8988T (cell line): Measurements from ENCODE around the gene PDE4B.
"Not testable (repeated sequence)": the region's sequence is repeated elsewhere in the genome, so short reads cannot be mapped to it uniquely, and the experiment has no call there.

ENCODE experiments used
- DNase-seq: peaks from one replicate; pipeline ENCODE4 v3.0.0; 2011

Gene PDE4B

DNA sequence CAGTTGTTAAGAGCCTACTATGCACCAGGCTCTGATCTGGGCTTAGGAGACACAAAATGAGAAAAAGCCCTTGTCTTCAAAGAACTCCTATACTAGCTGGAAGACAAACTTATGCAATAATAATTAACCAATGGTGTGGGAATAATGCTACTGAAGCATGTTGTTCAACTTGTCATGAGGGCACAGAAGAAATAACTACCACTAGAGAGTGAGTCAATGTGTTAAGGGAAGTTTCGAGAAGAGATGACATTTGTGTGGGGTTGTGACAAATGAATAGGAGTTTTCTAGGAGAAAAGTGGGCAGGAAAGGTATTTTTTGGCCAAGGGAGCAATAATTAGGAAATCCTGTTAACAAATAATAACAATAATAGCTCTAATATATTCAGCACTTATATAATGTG is 205.0 kb downstream of the PDE4B start:
- DNase-seq: no peak

DNA sequence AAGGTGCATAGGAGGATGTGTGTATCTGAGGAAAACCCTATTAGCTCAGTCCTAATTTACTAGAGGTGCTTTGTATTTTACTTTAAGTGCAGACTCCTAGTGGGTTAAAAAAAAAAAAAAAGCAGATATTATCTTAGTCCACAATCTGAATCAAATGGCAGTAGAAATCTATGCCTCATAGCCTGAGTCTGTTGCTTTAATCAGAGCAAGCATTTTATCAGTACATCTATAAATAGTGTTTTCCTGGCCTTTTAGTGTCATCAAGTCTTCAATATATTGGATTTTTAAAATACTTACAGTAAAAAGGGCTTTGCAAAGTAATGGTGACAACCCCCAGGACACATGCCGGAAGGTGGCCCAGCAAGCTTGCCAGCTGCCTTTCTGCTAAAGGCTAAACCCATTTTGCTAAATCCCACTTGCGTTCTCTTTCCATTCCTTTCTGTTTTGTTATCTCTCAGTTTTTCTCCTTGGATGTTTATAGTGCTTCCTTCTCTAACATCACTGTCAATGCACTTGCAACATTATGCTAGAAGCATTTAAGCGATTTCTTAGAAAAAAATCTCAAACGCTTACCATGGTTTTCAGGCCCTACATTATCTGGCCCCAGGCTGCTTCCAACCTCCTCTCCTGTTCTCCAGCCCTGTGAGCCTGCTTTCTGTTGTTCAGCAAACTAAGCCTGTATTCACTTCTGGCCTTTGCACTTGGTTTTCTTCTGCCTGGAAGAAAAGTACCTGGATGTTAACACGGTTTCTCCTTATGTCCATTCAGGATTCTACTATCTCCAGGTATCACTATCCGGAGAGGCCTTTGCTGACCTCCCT is 206.3 kb downstream of the PDE4B start:
- no peak for DNase-seq

DNA sequence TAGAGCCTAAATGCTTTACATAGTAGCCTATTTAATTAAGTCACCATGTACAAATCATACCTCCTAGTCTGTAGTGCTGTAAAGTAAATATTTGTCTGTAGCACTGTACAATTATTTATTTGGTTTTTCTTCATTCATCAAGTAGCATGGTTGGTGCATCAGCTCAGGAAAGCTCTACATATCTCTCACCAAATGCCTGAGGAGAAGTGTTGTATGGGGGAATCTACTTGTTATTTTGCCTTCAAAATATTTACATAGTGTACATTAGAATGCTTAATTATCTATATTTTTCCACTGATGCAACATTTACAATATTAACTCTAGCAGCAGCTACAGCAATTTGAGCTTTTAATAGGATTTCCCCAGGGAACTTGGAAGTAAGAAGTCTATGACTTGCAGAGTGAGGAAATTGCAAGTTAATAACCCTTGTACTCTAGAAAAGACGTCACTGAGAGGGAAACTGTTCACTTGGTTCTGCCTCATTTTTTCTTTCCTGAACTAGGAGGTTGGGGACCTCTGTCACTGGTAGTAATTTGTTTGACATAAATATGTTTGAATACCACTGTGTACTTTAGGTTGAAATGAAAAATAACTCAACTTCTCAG is 207.4 kb downstream of the PDE4B start:
- no peak for DNase-seq

DNA sequence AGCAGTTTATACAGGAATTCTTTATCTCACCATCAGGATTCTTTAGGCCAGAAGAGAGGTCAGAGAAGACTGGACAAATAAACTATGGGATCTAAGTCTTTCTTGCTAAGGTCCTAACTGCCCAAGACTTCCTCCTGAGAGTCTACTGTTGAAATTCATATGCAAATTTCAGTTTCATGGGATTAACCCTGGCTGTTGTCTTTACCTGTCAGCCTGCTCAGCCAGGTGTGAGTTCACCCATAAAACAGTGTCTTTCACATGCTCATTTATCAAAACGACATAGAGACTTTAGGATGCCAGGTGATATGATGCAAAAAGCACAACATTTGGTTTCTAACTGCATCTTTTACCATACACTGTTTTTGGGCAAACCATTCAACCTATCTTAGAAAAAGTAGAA is 211.0 kb downstream of the PDE4B start:
- no peak for DNase-seq

DNA sequence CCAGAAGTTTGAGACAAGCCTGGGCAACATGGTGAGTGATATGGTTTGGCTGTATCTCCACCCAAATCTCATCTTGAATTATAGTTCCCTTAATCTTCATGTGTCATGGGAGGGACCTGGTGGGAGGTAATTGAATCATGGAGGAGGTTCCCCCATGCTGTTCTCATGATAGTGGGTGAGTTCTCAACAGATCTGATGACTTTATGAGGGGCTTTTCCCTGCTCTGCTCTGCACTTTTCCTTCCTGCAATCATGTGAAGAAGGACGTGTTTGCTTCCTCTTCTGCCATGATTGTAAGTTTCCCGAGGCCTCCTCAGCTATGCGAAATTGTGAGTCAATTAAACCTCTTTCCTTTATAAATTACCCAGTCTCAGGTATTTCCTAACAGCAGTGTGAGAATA is 213.8 kb downstream of the PDE4B start:
- not testable (repeated sequence) for DNase-seq

DNA sequence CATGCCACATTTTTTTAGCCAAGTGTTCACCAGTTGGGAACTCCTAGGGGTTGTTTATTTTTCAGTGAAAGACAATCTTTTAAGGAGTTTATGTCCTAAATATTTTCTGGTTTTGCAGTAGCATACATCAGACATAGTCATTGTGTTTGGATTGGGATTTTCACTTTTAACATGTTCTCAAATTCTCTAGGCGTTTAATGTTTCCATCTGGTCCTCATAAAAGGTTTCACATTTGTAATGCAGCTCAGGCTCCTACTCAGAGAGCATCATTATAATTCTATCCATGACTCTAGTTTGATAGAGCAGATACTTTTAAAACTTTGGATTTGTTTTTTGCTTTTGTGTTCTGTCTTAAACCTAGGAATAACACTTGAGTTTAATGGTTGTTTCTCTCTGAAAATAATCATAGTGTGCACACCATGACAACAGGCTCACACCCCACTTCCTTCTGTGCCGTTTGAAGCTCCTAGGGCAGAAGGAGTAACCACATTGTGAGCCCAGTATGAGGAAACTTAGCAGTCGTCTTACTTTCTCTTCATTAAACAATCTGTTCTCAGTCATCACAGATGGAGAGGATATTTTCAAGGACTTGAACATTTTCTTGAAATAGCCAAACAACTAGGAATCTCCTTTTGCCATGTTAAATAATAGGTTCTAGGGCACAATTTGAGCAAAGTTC is 219.6 kb downstream of the PDE4B start:
- DNase-seq: no peak

DNA sequence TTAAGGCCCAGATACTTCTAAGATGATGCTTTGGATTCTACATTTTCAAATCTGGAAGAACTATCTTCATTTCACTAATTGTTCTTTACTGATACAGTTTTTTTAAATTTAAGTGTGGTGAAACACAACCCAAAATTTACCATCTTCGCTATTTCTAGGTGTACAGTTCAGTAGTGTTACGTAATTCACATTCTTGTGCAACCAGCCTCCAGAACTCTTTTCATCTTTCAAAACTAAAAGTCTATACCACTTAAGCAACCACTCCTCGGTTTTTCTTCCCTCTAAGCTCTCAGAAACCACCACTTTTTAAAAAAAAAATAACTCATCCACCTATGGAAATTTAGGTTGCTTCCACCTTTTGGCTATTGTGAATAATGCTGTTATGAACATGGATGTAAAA is 220.7 kb downstream of the PDE4B start:
- DNase-seq: no peak

DNA sequence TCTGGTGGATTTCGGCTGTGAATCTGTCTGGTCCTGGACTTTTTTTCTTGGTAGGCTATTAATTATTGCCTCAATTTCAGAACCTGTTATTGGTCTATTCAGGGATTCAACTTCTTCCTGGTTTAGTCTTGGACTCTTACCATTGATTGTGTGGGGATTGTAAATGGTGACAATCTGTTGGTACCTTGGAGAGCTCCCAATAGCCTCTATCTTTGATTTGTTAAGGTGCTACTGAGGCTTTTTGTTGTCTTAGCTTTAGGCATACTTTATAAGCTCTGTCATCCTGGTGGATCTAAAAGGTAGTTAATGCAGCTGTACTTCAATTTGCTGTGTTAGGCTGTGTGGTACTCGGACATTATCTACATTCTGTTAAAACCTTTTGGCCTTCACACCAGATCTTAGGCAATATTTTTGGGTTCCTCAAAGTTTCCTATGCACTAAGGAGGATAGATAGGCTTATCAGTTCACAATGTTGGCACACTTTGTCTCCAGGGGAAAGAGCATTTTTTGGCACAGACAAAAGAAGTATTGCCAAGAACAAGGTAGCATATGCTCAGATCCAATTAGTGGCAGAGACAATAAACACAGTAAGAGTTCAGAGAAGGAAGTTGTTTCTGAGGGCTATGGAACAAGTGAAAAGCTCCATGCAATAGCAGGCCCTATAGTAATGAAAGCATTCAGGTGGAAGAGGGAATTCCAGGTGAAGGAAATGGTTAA is 230.4 kb downstream of the PDE4B start:
- DNase-seq: no peak

DNA sequence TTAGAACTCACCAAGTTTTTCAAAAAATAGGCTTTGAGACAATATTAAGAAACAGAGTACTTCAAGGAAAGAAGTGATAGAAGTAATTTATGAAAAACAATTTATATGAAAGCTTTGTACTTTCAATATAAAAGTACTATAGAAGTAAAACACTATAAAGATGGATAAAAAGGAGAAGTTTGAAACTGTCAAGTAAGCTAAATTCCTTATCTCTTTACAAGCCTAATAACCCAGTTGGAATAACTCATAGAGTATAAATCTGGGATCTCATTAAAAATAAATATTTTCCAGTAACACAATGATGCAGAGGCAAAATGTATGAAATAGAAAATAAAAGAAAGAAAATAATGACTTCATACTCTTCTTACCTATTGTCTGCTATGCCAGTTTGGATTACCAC is 232.5 kb downstream of the PDE4B start:
- no peak for DNase-seq

DNA sequence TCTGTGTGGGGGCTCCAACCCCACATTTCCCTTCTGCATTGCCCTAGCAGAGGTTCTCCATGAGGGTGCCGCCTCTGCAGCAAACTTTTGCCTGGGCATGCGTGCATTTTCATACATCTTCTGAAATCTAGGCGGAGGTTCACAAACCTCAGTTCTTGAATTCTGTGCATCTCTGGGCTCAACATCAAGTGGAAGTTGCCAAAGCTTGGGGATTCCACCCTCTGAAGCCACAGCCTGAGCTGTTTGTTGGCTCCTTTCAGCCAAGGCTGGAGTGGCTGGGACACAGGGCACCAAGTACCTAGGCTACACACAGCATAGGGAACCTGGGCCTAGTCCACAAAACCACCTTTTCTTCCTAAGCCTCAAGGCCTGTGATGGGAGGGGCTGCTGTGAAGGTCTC is 235.3 kb downstream of the PDE4B start:
- DNase-seq: no peak

DNA sequence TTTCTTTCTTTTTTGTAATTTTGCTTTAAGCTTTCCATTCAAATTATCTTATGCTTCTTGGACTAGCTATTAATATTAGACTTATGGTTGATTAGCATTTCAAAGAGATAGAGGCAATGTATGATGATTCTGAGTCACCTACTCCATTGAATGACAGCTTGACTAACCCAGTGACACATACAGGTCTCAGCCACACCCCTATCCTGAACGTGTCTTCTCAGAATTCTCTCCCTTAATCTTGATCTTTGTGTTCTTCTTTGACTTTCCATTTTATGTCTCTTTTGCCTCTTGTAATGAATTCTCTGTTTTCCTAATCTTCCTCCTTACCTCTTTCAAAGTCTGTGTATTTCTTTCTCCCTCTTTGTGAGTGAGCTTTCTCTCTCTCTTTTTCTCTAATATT is 241.1 kb downstream of the PDE4B start:
- DNase-seq: no peak

DNA sequence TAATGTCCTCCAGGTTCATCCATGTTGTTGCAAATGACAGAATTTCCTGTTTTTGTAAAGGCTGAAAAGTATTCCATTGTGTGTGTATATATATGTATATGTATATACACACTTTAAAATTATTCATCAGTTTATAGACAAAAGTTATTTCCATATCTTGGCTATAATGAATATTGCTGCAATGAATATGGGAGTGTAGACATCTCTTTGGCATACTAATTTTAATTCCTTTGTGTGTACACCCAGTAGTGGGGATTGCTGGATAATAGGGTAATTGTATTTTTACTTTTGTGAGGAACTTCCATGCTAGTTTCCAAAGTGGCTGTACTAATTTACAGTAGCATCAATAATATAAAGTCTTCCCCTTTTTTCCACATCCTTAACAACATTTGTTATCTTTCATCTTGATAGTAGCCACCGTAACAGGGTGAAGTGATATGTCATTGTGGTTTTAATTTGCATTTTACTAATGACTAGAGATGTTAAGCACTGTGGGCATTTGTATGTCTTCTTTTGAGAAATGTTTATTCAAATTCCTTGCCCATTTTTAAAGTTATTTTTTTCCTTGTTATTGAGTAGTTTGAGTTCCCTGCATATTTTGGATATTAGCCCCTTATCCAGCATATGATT is 243.0 kb downstream of the PDE4B start:
- DNase-seq: no peak

DNA sequence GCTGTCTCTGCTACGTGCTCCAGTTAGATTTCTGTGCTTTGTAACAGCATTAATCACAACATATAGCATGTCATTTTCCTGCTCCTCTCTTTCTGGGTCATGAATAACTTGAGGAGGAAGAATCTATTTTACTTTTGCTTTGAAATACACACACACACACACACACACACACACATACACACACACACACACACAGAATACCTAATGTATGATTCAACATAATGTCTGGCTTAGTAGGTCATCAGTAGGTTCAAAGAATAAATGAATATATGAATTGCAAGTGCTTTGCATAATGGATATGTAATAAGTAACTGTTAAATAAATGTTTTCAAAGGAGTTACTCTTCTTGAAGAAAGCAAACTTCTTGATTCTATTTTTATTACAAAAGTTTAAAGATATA is 249.0 kb downstream of the PDE4B start:
- no peak for DNase-seq

DNA sequence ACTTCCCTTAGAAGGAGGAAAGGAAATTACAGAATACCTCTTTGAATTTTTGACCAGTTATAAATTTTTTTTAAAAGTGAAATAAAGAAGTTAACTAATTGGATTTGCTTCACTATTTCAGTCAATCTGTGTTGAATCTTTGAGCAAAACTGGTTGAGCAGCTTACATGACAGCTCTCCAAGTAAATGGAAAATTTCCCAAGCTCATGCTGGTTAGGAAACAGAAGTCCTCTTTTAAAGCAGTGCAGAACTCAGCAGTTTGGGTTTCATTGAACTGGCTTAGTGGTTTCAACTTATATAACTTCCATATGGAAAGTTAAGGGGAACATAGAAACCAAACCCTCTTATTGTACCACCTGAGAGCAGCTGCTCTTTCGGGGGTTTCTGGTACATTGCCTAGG is 250.5 kb downstream of the PDE4B start:
- DNase-seq: no peak

DNA sequence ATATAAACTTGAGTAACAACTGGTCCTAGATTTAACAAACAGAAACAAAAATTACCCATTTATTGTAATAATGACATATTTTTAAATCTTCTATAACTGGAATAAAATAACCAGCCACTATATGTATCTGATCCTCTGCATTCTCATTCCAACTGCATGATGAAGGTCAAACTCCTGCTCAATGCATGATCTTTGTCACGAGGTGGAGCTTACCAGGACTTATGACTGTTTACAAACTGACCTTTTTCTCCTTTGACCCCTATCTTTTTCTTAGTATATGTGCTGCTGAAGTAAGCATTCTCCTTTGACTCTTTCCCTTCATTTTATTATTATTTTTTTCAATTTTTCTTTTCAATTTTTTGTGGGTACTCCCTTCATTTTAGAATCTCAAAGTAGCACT is 252.2 kb downstream of the PDE4B start:
- no peak for DNase-seq

DNA sequence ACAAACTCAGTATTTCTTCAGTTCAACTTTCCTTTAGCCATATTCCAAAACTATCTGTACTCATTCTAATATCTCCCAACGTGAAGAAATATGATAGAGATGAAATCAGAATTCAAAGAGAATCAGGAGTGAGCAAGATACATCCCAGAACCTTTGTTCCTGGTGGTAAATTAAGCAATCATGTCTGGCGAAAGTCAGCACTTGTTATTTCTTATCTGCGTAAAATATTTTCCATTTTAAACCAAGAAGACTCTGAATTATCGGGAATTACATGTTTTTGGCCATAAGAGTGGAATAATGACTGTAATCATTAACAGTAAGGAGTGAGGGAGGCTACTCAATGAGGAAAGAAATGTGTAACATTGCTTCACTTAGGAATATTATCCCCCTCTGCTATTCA is 253.7 kb downstream of the PDE4B start:
- no peak for DNase-seq

DNA sequence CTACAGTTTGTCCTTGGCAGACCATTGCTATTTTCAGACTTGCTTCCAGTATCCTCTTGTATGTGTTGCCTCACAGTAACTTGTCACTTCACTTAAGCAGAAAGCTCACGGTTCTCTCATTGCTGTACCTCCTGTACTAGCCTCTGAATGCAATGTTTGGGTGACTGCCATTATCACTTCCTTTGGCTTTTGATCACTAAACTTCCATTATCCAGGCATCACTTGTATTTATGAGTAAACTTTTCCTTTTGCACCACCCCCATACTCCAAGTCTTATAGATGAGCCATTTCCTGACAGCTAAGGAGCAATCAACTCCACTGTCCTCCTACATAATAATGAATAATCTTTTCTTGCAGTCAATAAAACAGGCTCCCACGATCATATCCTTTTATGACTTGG is 255.3 kb downstream of the PDE4B start:
- no peak for DNase-seq

DNA sequence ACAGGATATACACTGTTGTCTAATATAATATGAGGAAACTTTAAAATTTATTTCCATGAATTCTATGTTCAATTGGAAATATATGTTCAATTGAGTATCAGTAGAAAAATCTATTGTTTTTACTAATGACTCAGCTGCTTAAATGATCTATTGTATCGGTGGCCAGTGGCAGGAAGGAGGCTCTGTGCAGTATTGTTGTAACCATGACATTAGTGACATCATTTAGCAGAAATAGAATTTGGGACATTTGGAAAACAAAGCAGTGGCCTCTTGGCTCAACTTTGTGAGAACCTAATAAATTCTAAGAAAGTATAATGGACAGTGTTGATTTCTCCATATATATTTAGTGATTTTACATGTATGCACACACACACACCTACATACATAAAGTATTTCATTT is 257.4 kb downstream of the PDE4B start:
- no peak for DNase-seq

DNA sequence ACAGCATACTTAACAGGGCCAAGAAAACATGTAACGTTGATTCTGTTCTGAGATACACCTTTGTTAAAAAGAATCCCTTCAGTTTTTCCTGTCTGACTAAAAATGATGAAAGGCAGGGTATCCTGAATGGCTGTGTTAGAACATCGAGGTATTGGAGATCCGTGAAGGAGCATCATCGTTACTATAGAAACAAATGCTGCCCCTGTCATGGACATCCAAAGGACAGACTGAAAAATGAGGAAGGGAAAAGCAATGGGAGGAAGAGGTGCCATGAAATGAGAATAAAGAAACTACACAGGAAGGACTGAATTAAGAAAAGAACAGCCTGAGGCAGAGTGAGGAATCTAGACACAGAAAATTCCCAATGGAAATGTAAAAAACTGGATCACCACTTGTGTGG is 257.9 kb downstream of the PDE4B start:
- no peak for DNase-seq

DNA sequence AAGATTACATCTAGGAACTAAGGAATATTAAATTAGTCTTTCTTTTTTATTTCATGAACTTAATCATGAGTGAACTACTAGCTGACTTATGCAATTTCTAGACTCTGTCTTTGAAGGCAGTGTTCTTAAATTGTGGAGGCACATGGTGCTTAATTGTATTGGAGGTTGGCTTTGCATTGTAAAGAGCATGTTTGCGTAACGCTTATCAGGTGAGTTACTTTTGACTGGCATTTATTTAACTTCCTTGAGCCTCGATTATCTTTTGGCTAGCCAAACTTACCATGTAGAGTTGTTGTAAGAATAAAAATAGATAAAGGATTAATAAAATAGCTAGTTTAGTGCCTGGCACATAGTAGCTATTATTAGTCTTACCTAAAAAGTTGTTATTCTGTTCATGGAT is 262.4 kb downstream of the PDE4B start:
- no peak for DNase-seq

DNA sequence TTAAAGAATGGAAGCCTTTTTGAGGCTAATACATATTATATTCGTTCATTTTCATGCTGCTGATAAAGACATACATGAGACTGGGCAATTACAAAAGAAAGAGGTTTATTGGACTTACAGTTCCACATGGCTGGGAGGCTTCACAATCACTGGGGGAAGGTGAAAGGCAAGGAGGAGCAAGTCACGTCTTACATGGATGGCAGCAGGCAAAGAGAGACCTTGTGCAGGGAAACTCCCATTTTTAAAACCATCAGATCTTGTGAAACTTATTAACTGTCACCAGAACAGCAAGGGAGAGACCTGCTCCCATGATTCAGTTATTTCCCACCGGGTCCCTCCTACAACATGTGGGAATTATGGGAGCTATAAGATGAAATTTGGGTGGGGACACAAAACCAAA is 264.8 kb downstream of the PDE4B start:
- DNase-seq: not testable (repeated sequence)

DNA sequence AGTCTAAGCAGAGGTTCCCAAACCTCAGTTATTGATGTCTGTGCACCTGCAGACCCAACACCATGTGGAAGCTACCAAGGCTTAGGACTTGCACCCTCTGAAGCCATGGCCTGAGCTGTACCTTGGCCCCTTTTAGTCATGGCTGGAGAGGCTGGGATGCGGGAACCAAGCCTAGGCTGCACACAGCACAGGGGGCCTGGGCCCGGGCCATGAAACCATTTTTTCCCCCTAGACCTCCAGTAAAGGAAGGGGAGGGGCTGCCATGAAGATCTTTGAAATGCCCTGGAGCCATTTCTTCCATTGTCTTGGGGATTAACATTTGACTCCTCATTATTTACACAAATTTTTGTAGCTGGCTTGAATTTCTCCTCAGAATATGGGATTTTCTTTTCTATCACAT is 265.9 kb downstream of the PDE4B start:
- DNase-seq: no peak

DNA sequence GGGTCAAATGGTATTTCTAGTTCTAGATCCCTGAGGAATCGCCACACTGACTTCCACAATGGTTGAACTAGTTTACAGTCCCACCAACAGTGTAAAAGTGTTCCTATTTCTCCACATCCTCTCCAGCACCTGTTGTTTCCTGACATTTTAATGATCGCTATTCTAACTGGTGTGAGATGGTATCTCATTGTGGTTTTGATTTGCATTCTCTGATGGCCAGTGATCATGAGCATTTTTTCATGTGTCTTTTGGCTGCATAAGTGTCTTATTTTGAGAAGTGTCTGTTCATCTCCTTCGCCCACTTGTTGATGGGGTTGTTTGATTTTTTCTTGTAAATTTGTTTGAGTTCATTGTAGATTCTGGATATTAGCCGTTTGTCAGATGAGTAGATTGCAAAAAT is 274.5 kb downstream of the PDE4B start:
- not testable (repeated sequence) for DNase-seq
